GM23338 (cell line): ENCODE measurements around the gene RPS6KA5. TPM values are rescaled to one million over a fixed set of nuclear protein-coding genes. Genes with fewer than 3 reads are reported as not detected.

Experiments
- ATAC-seq: fragments of 200-7000 bp; cut with Tn5 transposase; 3 replicates; pipeline ENCODE4 v1.9.1; 2020
- DNase-seq: peaks from one replicate; pipeline ENCODE4 v3.0.0-alpha.2; 2015; ENCODE audit warnings: low spot score
- H2AFZ ChIP-seq: fragments of 200-600 bp; sonication (generic); 2 replicates; pipeline ENCODE4 v1.8.0; 2016; ENCODE audit warnings: antibody characterized with exemption, mild to moderate bottlenecking, moderate library complexity
- H3F3A ChIP-seq: fragments of 200-600 bp; sonication (generic); replicated peaks from 2 replicates; pipeline ENCODE4 v1.8.0; 2017; ENCODE audit warnings: antibody characterized with exemption, mixed run types, low read depth
- H3K27ac ChIP-seq: fragments of 200-600 bp; sonication (generic); 2 replicates; pipeline ENCODE4 v1.6.1; 2016; ENCODE audit warnings: low read depth
- H3K27me3 ChIP-seq: fragments of 200-600 bp; sonication (generic); 2 replicates; pipeline ENCODE4 v1.8.0; 2016; ENCODE audit warnings: mild to moderate bottlenecking, mixed run types, moderate library complexity; ENCODE audit not compliant: insufficient read depth
- H3K36me3 ChIP-seq: fragments of 200-600 bp; sonication (generic); 2 replicates; pipeline ENCODE4 v1.8.0; 2016; ENCODE audit warnings: mild to moderate bottlenecking; ENCODE audit not compliant: insufficient read depth
- H3K4me1 ChIP-seq: fragments of 200-600 bp; sonication (generic); 2 replicates; pipeline ENCODE4 v1.8.0; 2016; ENCODE audit warnings: mild to moderate bottlenecking, moderate library complexity; ENCODE audit not compliant: insufficient read depth
- H3K4me2 ChIP-seq: fragments of 200-600 bp; sonication (generic); 2 replicates; pipeline ENCODE4 v1.7.1; 2017; ENCODE audit warnings: mixed run types
- H3K4me3 ChIP-seq: fragments of 200-600 bp; sonication (generic); 2 replicates; pipeline ENCODE4 v1.6.1; 2016; ENCODE audit warnings: mixed run types
- H3K79me2 ChIP-seq: fragments of 200-600 bp; sonication (generic); replicated peaks from 2 replicates; pipeline ENCODE4 v1.8.0; 2017; ENCODE audit warnings: mild to moderate bottlenecking; ENCODE audit not compliant: insufficient read depth
- H3K9me2 ChIP-seq: fragments of 200-600 bp; sonication (generic); 2 replicates; pipeline ENCODE4 v1.8.0; 2017; ENCODE audit not compliant: insufficient read depth
- H4K20me1 ChIP-seq: fragments of 200-600 bp; sonication (generic); replicated peaks from 2 replicates; pipeline ENCODE4 v1.8.0; 2017; ENCODE audit warnings: mild to moderate bottlenecking; ENCODE audit not compliant: insufficient read depth
- H3K27ac Mint-ChIP-seq: 2 replicates; pipeline ENCODE4 v1.8.0; 2020; ENCODE audit warnings: inconsistent platforms, mild to moderate bottlenecking, moderate library complexity, mixed read lengths
- H3K27me3 Mint-ChIP-seq: 3 replicates; pipeline ENCODE4 v1.8.0; 2022; ENCODE audit warnings: low read depth, mild to moderate bottlenecking, moderate library complexity, mixed read lengths, inconsistent platforms; ENCODE audit not compliant: insufficient read depth, poor library complexity
- H3K36me3 Mint-ChIP-seq: 3 replicates; pipeline ENCODE4 v1.8.0; 2021; ENCODE audit warnings: low read depth, mild to moderate bottlenecking, inconsistent platforms, moderate library complexity, mixed read lengths
- H3K4me1 Mint-ChIP-seq: 3 replicates; pipeline ENCODE4 v1.8.0; 2020; ENCODE audit warnings: mild to moderate bottlenecking, inconsistent platforms, mixed read lengths
- H3K4me3 Mint-ChIP-seq: 3 replicates; pipeline ENCODE4 v1.8.0; 2021; ENCODE audit warnings: moderate library complexity, mild to moderate bottlenecking, inconsistent platforms, mixed read lengths
- H3K9me3 Mint-ChIP-seq: 3 replicates; pipeline ENCODE4 v1.8.0; 2020; ENCODE audit warnings: moderate library complexity, mild to moderate bottlenecking, inconsistent platforms, mixed read lengths
- CREB1 ChIP-seq: fragments of 250-450 bp; sonication (Bioruptor Pico); IDR thresholded peaks from 2 replicates; pipeline ENCODE4 v1.5.0; 2020; ENCODE audit warnings: low read depth, mild to moderate bottlenecking, moderate library complexity
- CTCF ChIP-seq, 2 experiments: fragments of 200-600 bp in 1 of 2; sonication (generic) in 1 of 2; conservative IDR thresholded peaks; 2 replicates each; pipeline versions ENCODE4 v1.5.1 to v1.6.1; 2016 to 2017; ENCODE audit warnings: antibody characterized with exemption in 2 of 2, low read depth in 2 of 2, mild to moderate bottlenecking in 2 of 2, moderate library complexity in 1 of 2
- ETS1 ChIP-seq: IDR thresholded peaks from 2 replicates; pipeline ENCODE4 v1.6.1; 2016; ENCODE audit warnings: antibody characterized with exemption
- EZH2 ChIP-seq: fragments of 200-600 bp; sonication (generic); IDR thresholded peaks from one replicate; pipeline ENCODE4 v1.8.0; 2017; ENCODE audit warnings: antibody characterized with exemption, mild to moderate bottlenecking, low read depth; ENCODE audit not compliant: unreplicated experiment
- EZH2phosphoT487 ChIP-seq: fragments of 200-600 bp; sonication (generic); IDR thresholded peaks from one replicate; pipeline ENCODE4 v1.8.1; 2018; ENCODE audit warnings: antibody characterized with exemption; ENCODE audit not compliant: unreplicated experiment
- JUNB ChIP-seq: IDR thresholded peaks from one replicate; pipeline ENCODE4 v1.6.1; 2016; ENCODE audit warnings: antibody characterized with exemption; ENCODE audit not compliant: unreplicated experiment
- NANOG ChIP-seq: IDR thresholded peaks from 2 replicates; pipeline ENCODE4 v1.6.1; 2016; ENCODE audit warnings: antibody characterized with exemption, borderline replicate concordance
- POLR2AphosphoS5 ChIP-seq: IDR thresholded peaks from 2 replicates; pipeline ENCODE4 v1.6.1; 2016; ENCODE audit warnings: antibody characterized with exemption, low read depth
- REST ChIP-seq: IDR thresholded peaks from one replicate; pipeline ENCODE4 v1.6.1; 2018; ENCODE audit warnings: antibody characterized with exemption; ENCODE audit not compliant: unreplicated experiment
- STAT1 ChIP-seq: IDR thresholded peaks from one replicate; pipeline ENCODE4 v1.6.1; 2016; ENCODE audit warnings: antibody characterized with exemption; ENCODE audit not compliant: unreplicated experiment
- ZNF114 ChIP-seq: fragments of 250-450 bp; sonication (Bioruptor Pico); IDR thresholded peaks from 2 replicates; pipeline ENCODE4 v1.5.0; 2020; ENCODE audit warnings: mild to moderate bottlenecking, moderate library complexity
- ZNF331 ChIP-seq: fragments of 250-450 bp; sonication (Bioruptor Pico); IDR thresholded peaks from 2 replicates; pipeline ENCODE4 v1.5.0; 2020; ENCODE audit warnings: low read depth, mild to moderate bottlenecking, moderate library complexity
- ZNF462 ChIP-seq: fragments of 250-450 bp; sonication (Bioruptor Pico); IDR thresholded peaks from 2 replicates; pipeline ENCODE4 v1.5.0; 2020; ENCODE audit warnings: mild to moderate bottlenecking, moderate library complexity
- polyA plus RNA-seq: library from polyadenylated mRNA; unstranded; fragments of >200 nt; fragmentation: Nextera tagmentation; extraction: Ambion mirVana; gene quantifications from 2 replicates; pipeline ENCODE4 v1.2.1, GENCODE V29; 2016
- total RNA-seq: library from RNA; depleted of rRNA; stranded (reverse); fragments of >200 nt; shearing (Covaris generic); gene quantifications from 2 replicates; pipeline ENCODE4 v1.2.3, GENCODE V29; 2014

RPS6KA5 gene
- total and polyA plus RNA-seq, 2 experiments from 2014 or later = 2.1 to 2.4 TPM

GRCh38 chr14:90940318-90940962 is 120.0 kb downstream of the RPS6KA5 start:
- no peak overlapping the region for H3K4me2 ChIP-seq
- ATAC-seq (no peak), DNase-seq (no peak)
- no peak overlapping the region for H2AFZ ChIP-seq
- H3K9me3 Mint-ChIP-seq = peaks cover 39% of the 10 kb centered on the region
- peaks cover 44% of the 10 kb centered on the region for H3K36me3 Mint-ChIP-seq
- 0 out of 2 replicates have a peak, but pooled peaks cover 4% of the 10 kb centered on the region for H3K9me2 ChIP-seq
- no peaks in the 10 kb centered on the region for H3K27me3 ChIP-seq
- no peaks in the 10 kb centered on the region for H4K20me1 ChIP-seq
- H3K36me3 ChIP-seq = no peaks in the 10 kb centered on the region; the same call in 1 of the 2 replicates
- no peak overlapping the region for H3K27ac ChIP-seq
- H3K27ac Mint-ChIP-seq = no peak overlapping the region
- no peak overlapping the region for H3K4me3 Mint-ChIP-seq
- H3K27me3 Mint-ChIP-seq = no peaks in the 10 kb centered on the region
- no peaks in the 10 kb centered on the region for H3K79me2 ChIP-seq
- no peaks in the 10 kb centered on the region for H3K4me1 ChIP-seq
- H3K4me3 ChIP-seq = no peak overlapping the region
- no peak for TF ChIP-seq ETS1
- TF ChIP-seq CREB1 (CRISPR knock-in tag) = no peak
- no peak for TF ChIP-seq EZH2
- no peak for TF ChIP-seq REST
- no peak for TF ChIP-seq POLR2AphosphoS5
- no peak for TF ChIP-seq STAT1
- TF ChIP-seq ZNF114 (CRISPR knock-in tag) = no peak
- TF ChIP-seq ZNF462 (CRISPR knock-in tag) = no peak
- no peak for TF ChIP-seq CTCF (conservative IDR thresholded peaks at IDR 0.05; ENCODE audit: low read depth in 2 of 2)
- no peak for TF ChIP-seq ZNF331
- TF ChIP-seq NANOG = no peak
- no peak for TF ChIP-seq JUNB
- TF ChIP-seq EZH2phosphoT487 = no peak
- H3K4me1 Mint-ChIP-seq = no peaks in the 10 kb centered on the region
- no peaks in the 10 kb centered on the region for H3F3A ChIP-seq
